UCSD-AML1 (cell line): Measurements from ENCODE around the gene CHTF18.
"Not testable (repeated sequence)": the region's sequence is repeated elsewhere in the genome, so short reads cannot be mapped to it uniquely, and the experiment has no call there.

Source experiments
- DNase-seq: peaks from one replicate; lab custom pipeline; 2025; ENCODE audit not compliant: unreplicated experiment; lab: John Stamatoyannopoulos, UW

CHTF18 gene

GRCh38 chr16:775236-775796 is 13.1 kb upstream of the CHTF18 start:
- DNase-seq, result no peak

- DNase-seq, result not testable (repeated sequence)
These were observed 12.1 kb upstream of the CHTF18 start for GRCh38 chr16:776298-776697.

GRCh38 chr16:776824-777223 is 11.6 kb upstream of the CHTF18 start:
- no peak for DNase-seq

DNA sequence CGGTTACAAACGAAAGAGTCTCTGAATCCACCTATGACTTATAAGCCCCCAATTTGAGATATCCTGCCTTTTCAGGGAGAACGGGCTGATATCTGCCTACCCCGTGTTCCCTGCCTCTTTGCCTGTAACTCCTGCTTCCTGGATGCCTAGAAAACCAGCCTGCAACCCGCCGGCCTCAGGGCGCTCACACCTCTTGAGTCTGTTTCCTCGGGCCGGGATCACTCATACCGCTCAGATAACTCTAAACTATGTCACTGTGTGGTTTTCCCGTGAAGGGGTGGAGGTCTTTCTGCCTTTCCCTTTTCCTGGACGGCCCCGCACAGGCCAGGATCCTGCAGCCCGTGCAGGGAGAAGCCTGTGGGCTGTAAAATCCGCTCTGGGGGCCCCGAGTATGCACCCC is 10.6 kb upstream of the CHTF18 start:
- DNase-seq, result peak; percentile 30

GRCh38 chr16:778447-778846 is 10.0 kb upstream of the CHTF18 start:
- DNase-seq, result no peak

DNA sequence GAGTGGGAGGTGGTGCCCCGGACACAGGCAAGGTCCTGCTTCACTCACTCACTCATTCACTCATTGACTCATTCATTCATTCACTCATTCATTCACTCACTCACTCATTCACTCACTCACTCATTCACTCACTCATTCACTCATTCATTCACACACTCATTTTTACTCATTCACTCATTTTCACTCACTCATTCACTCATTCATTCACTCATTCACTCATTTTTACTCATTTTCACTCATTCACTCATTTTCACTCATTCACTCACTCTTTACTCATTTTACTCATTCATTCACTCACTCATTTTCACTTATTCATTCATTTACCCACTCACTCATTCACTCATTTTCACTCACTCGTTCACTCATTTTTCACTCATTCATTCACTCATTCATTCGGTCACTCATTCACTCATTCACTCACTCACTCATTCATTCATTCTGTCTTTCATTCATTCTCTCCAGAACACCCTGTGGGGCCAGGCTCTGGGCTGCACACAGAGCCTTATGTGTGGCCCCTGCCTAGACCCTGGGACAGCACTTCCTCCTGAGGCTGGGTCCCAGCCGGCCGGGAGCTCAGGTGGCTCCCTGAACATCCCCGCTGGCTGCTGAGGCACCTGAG is 9.4 kb upstream of the CHTF18 start:
- no peak for DNase-seq

GRCh38 chr16:779561-779960 is 8.9 kb upstream of the CHTF18 start:
- no peak for DNase-seq

GRCh38 chr16:780296-780695 is 8.1 kb upstream of the CHTF18 start:
- DNase-seq, result no peak

GRCh38 chr16:781346-782010 is 6.9 kb upstream of the CHTF18 start:
- no peak for DNase-seq

GRCh38 chr16:782258-782657 is 6.2 kb upstream of the CHTF18 start:
- DNase-seq, result no peak

DNA sequence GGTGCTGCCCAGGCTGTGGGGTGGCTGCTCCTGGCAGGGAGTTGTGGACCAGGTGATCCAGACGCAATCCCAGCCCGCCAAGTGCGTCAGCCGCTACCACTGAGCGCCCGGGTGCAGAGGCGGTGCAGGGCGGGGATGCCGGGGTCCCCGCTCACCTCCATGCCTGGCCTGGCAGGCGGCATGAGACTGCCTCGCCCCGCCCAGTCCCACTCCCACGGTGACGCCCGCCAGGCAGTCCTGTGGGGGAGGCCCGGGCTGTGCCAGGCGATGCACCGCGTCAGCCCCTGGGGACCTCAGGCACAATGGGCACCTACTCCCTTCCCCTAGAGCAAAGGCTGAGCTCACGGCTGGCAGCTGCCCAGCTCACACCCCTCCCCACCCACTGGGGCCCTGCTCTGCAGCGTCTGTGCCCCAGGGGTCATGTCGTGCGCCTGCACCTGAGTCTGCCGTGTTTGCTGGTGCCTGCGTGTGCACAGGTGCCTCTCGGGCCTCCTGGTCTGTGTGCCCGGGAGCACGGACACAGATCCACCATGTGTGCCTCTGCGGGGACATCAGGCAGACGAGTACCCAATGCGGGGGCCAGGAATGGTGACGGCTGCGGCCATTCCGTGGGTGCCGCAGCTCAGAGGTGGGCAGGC is 5.5 kb upstream of the CHTF18 start:
- DNase-seq, result no peak

GRCh38 chr16:783404-784161 is 4.8 kb upstream of the CHTF18 start:
- DNase-seq, result no peak

DNA sequence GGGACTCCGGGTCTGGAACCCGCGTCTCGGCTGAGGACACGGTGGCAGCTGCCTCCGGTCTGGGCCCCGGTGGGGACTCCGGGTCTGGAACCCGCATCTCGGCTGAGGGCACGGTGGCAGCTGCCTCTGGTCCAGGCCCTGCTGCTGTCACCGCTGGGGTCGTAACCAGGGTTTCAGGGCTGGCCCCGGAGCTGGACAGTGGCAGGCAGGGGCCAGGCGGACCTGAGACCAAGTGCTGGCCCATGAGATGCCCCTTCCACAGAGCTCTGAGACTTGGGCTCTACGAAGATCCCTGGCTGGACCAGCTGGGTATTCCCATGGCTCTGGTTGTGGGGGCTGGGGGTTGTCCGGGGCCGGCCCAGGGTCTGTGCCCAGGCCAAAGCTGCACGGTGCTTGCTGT is 4.0 kb upstream of the CHTF18 start:
- DNase-seq, result no peak

- peak; percentile 71 for DNase-seq
These were observed 2.6 kb upstream of the CHTF18 start for GRCh38 chr16:785563-786535.

GRCh38 chr16:787321-787966 is 976 bp upstream of the CHTF18 start:
- no peak for DNase-seq

GRCh38 chr16:787978-788398 is 432 bp upstream of the CHTF18 start, which contains the start of gene RPUSD1:
RPUSD1 (minus strand) TSS chr16:788381; CDS start chr16:787737, 644 bp downstream.
- no peak for DNase-seq

GRCh38 chr16:789191-789850 is 901 bp downstream of the CHTF18 start:
- no peak for DNase-seq

- no peak for DNase-seq
These were observed 1.7 kb downstream of the CHTF18 start for GRCh38 chr16:790086-790485.

DNA sequence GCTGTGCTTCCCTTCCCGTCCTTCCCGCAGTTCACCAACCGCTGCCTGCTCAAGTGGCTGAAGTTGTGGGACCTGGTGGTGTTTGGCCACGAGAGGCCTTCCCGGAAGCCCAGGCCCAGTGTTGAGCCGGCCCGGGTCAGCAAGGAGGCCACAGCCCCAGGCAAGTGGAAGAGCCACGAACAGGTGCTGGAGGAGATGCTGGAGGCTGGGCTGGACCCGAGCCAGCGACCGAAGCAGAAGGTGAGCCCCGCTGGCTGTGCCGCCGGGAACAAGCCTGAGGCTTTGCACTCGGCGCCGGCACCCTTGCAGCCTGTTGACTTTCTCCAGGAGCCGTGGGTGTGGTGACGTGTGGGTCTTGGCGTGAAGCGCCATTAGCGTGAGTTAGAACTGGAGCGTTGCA is 2.7 kb downstream of the CHTF18 start:
- no peak for DNase-seq
